Ovary (tissue), 3 donors: ENCODE measurements around the gene IGF1R.

Experiments
- POLR2A ChIP-seq: fragments of 450-650 bp; IDR thresholded peaks from one replicate; pipeline ENCODE4 v1.6.1; 2017; ENCODE audit warnings: antibody characterized with exemption, mild to moderate bottlenecking, moderate library complexity
- TF ChIP-seq, protein P1 (sequence below), 3 donors: fragments of 450-650 bp in 2 of 3; fragments of 200-600 bp in 1 of 3; IDR thresholded peaks; one replicate each; pipeline versions ENCODE4 v1.5.1 to v1.8.0; 2016 to 2022; ENCODE audit warnings: antibody characterized with exemption in 3 of 3, mild to moderate bottlenecking in 1 of 3
- donor health status: DM: no; HTN: no; CAD: no.

DNA sequence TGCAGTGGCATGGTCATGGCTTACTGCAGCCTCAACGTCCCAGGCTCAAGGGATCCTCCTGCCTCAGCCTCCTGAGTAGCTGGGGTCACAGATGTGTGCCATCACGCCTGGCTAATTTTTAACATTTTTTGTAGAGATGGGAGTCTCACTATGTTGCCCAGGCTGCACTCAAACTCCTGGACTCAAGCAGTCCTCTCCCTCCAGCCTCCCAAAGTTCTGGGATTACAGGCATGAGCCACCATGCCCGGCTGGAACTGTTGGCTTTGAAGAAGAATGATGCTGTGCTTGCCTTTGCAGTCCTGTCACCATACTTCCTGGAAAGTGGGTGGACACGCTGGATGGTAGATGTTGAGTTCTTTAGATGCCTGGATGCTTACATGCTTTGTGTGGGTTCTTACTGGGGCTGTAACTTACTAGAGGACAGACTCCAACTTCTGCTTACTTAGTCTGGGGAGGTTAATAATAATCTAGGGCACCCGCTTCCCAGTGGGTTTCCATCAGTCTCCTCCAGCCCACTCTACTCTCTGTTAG lies 36.7 kb downstream of the IGF1R start:
- TF ChIP-seq, protein P1, sequence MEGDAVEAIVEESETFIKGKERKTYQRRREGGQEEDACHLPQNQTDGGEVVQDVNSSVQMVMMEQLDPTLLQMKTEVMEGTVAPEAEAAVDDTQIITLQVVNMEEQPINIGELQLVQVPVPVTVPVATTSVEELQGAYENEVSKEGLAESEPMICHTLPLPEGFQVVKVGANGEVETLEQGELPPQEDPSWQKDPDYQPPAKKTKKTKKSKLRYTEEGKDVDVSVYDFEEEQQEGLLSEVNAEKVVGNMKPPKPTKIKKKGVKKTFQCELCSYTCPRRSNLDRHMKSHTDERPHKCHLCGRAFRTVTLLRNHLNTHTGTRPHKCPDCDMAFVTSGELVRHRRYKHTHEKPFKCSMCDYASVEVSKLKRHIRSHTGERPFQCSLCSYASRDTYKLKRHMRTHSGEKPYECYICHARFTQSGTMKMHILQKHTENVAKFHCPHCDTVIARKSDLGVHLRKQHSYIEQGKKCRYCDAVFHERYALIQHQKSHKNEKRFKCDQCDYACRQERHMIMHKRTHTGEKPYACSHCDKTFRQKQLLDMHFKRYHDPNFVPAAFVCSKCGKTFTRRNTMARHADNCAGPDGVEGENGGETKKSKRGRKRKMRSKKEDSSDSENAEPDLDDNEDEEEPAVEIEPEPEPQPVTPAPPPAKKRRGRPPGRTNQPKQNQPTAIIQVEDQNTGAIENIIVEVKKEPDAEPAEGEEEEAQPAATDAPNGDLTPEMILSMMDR (IDR thresholded peaks at IDR 0.05), result no peak
- no peak for TF ChIP-seq POLR2A
